GM18505 (cell line): ENCODE data around the gene LPP.

ENCODE experiments used
- ATAC-seq: cut with Tn5 transposase; IDR thresholded peaks from one replicate; pipeline ENCODE4 v1.9.1; 2021; ENCODE audit not compliant: unreplicated experiment
- POLR2A ChIP-seq: IDR thresholded peaks from 4 replicates; pipeline ENCODE4 v1.6.1; 2011; ENCODE audit warnings: borderline replicate concordance; ENCODE audit not compliant: insufficient read depth, insufficient read length; ENCODE audit errors: extremely low read depth

Gene LPP

GRCh38 chr3:188684276-188684675 is 530.3 kb downstream of the LPP start:
- TF ChIP-seq POLR2A: no peak
- ATAC-seq: no peak

- ATAC-seq: no peak
Measured at GRCh38 chr3:188685789-188686188, 531.8 kb downstream of the LPP start.

GRCh38 chr3:188686324-188686723 is 532.4 kb downstream of the LPP start:
- no peak for TF ChIP-seq POLR2A

More at GRCh38 chr3:188685789-188686188, 531.8 kb downstream of the LPP start:
- no peak for TF ChIP-seq POLR2A

GRCh38 chr3:188687389-188687788 is 533.4 kb downstream of the LPP start:
- no peak for ATAC-seq
- TF ChIP-seq POLR2A: no peak

More at GRCh38 chr3:188686324-188686723, 532.4 kb downstream of the LPP start:
- ATAC-seq: no peak

GRCh38 chr3:188689101-188689574 is 535.2 kb downstream of the LPP start:
- no peak for ATAC-seq
- TF ChIP-seq POLR2A: no peak

- no peak for TF ChIP-seq POLR2A
- ATAC-seq: no peak
Measured at GRCh38 chr3:188690064-188690463, 536.1 kb downstream of the LPP start.

GRCh38 chr3:188691004-188691403 is 537.0 kb downstream of the LPP start:
- TF ChIP-seq POLR2A: no peak

GRCh38 chr3:188691665-188692064 is 537.7 kb downstream of the LPP start:
- TF ChIP-seq POLR2A: no peak

More at GRCh38 chr3:188691004-188691403, 537.0 kb downstream of the LPP start:
- ATAC-seq: no peak

GRCh38 chr3:188692700-188693099 is 538.7 kb downstream of the LPP start:
- no peak for ATAC-seq
- TF ChIP-seq POLR2A: no peak

More at GRCh38 chr3:188691665-188692064, 537.7 kb downstream of the LPP start:
- no peak for ATAC-seq

- no peak for ATAC-seq
- no peak for TF ChIP-seq POLR2A
Measured at GRCh38 chr3:188693435-188693834, 539.5 kb downstream of the LPP start.

GRCh38 chr3:188695241-188695640 is 541.3 kb downstream of the LPP start:
- no peak for TF ChIP-seq POLR2A
- ATAC-seq: no peak

GRCh38 chr3:188697127-188697526 is 543.2 kb downstream of the LPP start:
- no peak for TF ChIP-seq POLR2A
- ATAC-seq: peak; percentile 92

GRCh38 chr3:188698436-188698835 is 544.5 kb downstream of the LPP start:
- TF ChIP-seq POLR2A: no peak
- no peak for ATAC-seq

- ATAC-seq: no peak
- TF ChIP-seq POLR2A: no peak
Measured at GRCh38 chr3:188700501-188700900, 546.5 kb downstream of the LPP start.

GRCh38 chr3:188700918-188701317 is 547.0 kb downstream of the LPP start:
- no peak for ATAC-seq

More at GRCh38 chr3:188700918-188701317, 547.0 kb downstream of the LPP start:
- no peak for TF ChIP-seq POLR2A
